ENCODE data around the gene CNPPD1. TPM values are rescaled to one million over a fixed set of nuclear protein-coding genes. Genes with fewer than 3 reads are reported as not detected.
A peak's percentile ranks its signal among the peaks of the same experiment; 100 is the strongest.

CNPPD1 gene
- total RNA-seq, 1 donor from 2014 or later, result 38.9 TPM

GRCh38 chr2:219159771-219160185 lies 16.9 kb downstream of the CNPPD1 start:
- DNase-seq (ENCODE audit: low spot score, unreplicated experiment), result no peak
- H3K4me1 Mint-ChIP-seq (ENCODE audit: low read depth), result peaks cover 5% of the 10 kb centered on the region
- H3K9me3 Mint-ChIP-seq (ENCODE audit: low read depth), result no peaks in the 10 kb centered on the region
- peak overlapping the region; percentile 89 for H3K4me3 Mint-ChIP-seq (ENCODE audit: low read depth)
- peaks cover 3% of the 10 kb centered on the region for H3K36me3 Mint-ChIP-seq (ENCODE audit: insufficient read depth)
- TF ChIP-seq CTCF (IDR thresholded peaks at IDR 0.05; ENCODE audit: unreplicated experiment), result no peak
- peak overlapping the region; percentile 91 for H3K27ac Mint-ChIP-seq
- H3K27me3 Mint-ChIP-seq, result peaks cover 7% of the 10 kb centered on the region

GRCh38 chr2:219158586-219158985 lies 18.1 kb downstream of the CNPPD1 start:
- Mint-ChIP-seq H3K9me3 (ENCODE audit: low read depth) (no peaks in the 10 kb centered on the region), H3K27ac (no peak overlapping the region), H3K27me3 (peaks cover 7% of the 10 kb centered on the region), H3K36me3 (ENCODE audit: insufficient read depth) (peaks cover 3% of the 10 kb centered on the region), H3K4me1 (ENCODE audit: low read depth) (peaks cover 5% of the 10 kb centered on the region), H3K4me3 (ENCODE audit: low read depth) (no peak overlapping the region)
- DNase-seq (ENCODE audit: low spot score, unreplicated experiment), result no peak
- TF ChIP-seq CTCF (IDR thresholded peaks at IDR 0.05; ENCODE audit: unreplicated experiment), result no peak

GRCh38 chr2:219158025-219158424 lies 18.7 kb downstream of the CNPPD1 start:
- TF ChIP-seq CTCF (IDR thresholded peaks at IDR 0.05; ENCODE audit: unreplicated experiment), result no peak
- peaks cover 6% of the 10 kb centered on the region for H3K27me3 Mint-ChIP-seq
- no peaks in the 10 kb centered on the region for H3K9me3 Mint-ChIP-seq (ENCODE audit: low read depth)
- no peak overlapping the region for H3K4me3 Mint-ChIP-seq (ENCODE audit: low read depth)
- DNase-seq (ENCODE audit: low spot score, unreplicated experiment), result no peak
- H3K27ac Mint-ChIP-seq, result no peak overlapping the region
- peaks cover 4% of the 10 kb centered on the region for H3K36me3 Mint-ChIP-seq (ENCODE audit: insufficient read depth)
- H3K4me1 Mint-ChIP-seq (ENCODE audit: low read depth), result peaks cover 5% of the 10 kb centered on the region

GRCh38 chr2:219157396-219157795 lies 19.3 kb downstream of the CNPPD1 start:
- H3K27ac Mint-ChIP-seq, result no peak overlapping the region
- DNase-seq (ENCODE audit: low spot score, unreplicated experiment), result no peak
- H3K27me3 Mint-ChIP-seq, result peaks cover 3% of the 10 kb centered on the region
- peaks cover 5% of the 10 kb centered on the region for H3K4me1 Mint-ChIP-seq (ENCODE audit: low read depth)
- H3K9me3 Mint-ChIP-seq (ENCODE audit: low read depth), result no peaks in the 10 kb centered on the region
- H3K36me3 Mint-ChIP-seq (ENCODE audit: insufficient read depth), result peaks cover 4% of the 10 kb centered on the region
- no peak overlapping the region for H3K4me3 Mint-ChIP-seq (ENCODE audit: low read depth)
- no peak for TF ChIP-seq CTCF (IDR thresholded peaks at IDR 0.05; ENCODE audit: unreplicated experiment)

GRCh38 chr2:219155054-219155644 lies 21.6 kb downstream of the CNPPD1 start:
- peak; percentile 69 for TF ChIP-seq CTCF (IDR thresholded peaks at IDR 0.05; ENCODE audit: unreplicated experiment)
- Mint-ChIP-seq H3K27me3 (peaks cover 3% of the 10 kb centered on the region), H3K4me1 (ENCODE audit: low read depth) (peaks cover 2% of the 10 kb centered on the region), H3K27ac (no peak overlapping the region), H3K4me3 (ENCODE audit: low read depth) (no peak overlapping the region), H3K36me3 (ENCODE audit: insufficient read depth) (peaks cover 4% of the 10 kb centered on the region), H3K9me3 (ENCODE audit: low read depth) (no peaks in the 10 kb centered on the region)
- no peak for DNase-seq (ENCODE audit: low spot score, unreplicated experiment)
